IPS-NIHi7 (cell line): ENCODE results near the gene HRH4.
A peak's percentile ranks its signal among the peaks of the same experiment; 100 is the strongest.

Source experiments
- DNase-seq: peaks from one replicate; pipeline ENCODE4 v3.0.0; 2012; ENCODE audit warnings: mixed read lengths; ENCODE audit errors: extremely low spot score

Gene HRH4, protein sequence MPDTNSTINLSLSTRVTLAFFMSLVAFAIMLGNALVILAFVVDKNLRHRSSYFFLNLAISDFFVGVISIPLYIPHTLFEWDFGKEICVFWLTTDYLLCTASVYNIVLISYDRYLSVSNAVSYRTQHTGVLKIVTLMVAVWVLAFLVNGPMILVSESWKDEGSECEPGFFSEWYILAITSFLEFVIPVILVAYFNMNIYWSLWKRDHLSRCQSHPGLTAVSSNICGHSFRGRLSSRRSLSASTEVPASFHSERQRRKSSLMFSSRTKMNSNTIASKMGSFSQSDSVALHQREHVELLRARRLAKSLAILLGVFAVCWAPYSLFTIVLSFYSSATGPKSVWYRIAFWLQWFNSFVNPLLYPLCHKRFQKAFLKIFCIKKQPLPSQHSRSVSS

DNA sequence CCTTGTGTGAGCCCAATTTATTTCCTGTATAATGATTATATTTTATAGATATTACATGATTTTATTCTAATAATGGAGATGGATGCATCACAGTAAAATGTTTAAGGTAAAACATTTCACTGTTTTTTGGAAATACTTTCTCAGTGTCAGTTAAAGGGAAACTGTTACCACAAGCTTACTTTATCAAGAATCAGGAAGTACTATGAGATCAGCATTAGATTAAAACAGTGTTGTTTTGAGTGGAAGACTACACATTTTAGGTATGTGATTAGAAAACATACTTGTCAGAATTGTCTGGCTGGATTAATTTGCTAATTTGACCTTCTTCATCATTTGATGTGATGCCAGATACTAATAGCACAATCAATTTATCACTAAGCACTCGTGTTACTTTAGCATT lies at the start of gene HRH4:
TSS of gene HRH4 (plus strand) at position 250 of the 400 bp plus-strand sequence. CDS start at position 342, 92 bp downstream.
- no peak for DNase-seq

DNA sequence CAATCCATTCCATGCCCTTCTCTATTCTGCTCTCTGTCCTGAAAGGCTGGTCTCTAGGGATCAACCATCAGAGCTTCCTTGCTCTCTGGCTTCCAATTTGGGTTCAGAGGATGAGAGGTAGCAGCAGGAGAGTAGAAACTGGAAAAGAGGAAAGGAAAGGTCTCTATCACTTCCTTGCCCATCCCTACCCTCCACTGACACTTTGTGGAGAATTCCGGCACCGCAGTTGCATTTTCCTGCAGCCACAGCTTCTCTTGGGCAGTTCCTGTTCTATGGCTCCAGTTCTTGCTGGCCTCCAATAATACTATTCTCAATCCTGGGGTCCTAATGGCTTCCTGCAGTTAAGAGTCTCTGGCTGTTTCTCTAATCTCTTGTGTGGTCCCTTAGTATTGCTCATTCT lies 47.3 kb upstream of the HRH4 start:
- peak; percentile 61 for DNase-seq

DNA sequence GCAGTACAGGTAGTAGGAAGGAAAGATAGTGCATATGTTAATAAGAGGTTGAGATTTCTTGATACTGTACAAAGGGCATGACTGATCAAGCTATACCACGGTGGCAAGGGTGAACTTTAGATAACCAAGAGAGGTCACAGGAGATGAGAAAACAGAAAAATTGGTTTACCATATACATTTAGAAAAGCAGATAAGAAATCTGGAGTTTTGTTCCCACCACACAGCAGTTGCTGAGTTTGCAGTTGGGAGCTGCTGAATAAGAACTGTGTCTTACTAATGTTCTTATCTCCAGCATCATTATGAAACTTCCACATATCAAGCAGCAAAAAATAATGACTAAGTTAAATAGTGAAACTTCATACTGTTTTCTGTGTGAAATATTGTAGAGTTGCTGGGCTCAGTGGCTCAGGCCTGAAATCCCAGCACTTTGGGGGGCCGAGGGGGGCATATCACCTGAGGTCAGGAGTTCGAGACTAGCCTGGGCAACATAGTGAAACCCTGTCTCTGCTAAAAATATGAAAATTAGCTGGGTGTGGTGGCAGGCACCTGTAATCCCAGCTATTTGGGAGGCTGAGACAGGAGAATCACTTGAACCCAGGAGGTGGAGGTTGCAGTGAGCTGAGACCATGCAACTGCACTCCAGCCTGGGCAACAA lies 46.0 kb upstream of the HRH4 start:
- no peak for DNase-seq

DNA sequence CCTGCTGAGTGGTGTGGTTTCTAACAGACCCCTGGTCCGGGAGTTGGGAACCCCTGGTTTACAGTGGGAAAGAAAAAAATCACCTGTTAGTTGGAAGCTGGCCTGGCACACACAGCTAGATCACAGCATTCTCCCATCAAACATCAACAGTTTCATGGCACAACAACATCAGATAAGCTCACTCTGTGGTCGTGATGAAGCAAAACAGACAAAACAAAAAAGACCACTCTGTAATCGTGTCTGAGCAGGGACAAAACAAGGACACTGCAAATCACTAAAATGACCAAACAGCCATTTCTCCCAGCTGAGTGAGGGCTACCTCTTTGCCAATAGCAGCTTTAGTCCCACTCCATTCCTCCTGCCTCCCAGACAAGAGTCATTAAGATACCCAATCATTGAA lies 43.0 kb upstream of the HRH4 start:
- no peak for DNase-seq

DNA sequence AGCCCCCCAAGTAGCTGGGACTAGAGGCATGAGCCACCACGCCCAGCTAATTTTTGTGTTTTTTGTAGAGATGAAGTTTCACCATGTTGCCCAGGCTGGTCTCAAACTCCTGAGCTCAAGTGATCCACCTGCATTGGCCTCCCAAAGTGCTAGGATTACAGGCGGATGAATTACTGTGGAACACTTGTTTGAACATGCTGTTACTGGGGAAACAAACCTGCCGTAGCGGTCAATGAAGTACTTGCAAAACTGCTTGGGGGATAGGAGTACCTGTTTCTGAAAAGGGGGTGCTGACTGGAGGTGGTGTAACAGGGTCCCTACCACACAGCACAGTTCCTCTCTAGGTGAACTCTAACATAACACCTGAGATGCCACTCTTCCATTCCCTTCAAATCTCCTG lies 39.9 kb upstream of the HRH4 start:
- DNase-seq = no peak

DNA sequence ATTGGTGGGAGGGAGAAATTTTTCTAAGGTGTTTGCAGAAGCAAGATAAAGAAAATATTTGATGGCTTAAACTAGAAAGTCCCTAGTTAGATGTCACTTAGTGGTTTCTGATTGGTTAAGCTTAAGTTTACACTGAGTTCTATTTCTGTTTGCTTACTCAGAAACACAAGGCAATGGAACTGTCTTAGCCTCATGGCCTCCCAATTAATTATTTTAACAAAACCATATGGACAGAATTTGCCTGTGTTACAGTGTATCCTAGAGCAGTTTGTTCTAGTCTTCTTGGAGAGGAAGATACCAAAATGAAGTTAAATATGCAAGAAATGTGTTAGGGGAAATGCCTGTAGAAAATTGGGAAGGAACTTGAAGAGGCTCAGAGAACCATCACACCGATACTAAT lies 38.6 kb upstream of the HRH4 start:
- no peak for DNase-seq

DNA sequence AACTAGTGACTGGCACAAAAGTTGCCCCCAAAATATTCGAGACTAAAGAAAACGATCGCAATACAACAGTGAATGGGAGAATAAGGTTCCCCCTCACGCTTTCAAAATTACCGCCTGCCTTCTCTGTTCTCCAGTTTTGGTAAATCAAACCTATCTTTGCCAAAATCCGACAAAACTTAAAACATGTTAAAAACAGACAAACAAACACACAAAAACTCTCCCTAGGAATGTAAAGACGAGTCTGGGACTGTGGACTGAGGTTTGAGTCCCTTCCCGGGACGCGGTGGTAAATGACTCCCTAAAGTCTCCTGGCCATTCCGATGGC lies 34.4 kb upstream of the HRH4 start:
- DNase-seq = no peak

DNA sequence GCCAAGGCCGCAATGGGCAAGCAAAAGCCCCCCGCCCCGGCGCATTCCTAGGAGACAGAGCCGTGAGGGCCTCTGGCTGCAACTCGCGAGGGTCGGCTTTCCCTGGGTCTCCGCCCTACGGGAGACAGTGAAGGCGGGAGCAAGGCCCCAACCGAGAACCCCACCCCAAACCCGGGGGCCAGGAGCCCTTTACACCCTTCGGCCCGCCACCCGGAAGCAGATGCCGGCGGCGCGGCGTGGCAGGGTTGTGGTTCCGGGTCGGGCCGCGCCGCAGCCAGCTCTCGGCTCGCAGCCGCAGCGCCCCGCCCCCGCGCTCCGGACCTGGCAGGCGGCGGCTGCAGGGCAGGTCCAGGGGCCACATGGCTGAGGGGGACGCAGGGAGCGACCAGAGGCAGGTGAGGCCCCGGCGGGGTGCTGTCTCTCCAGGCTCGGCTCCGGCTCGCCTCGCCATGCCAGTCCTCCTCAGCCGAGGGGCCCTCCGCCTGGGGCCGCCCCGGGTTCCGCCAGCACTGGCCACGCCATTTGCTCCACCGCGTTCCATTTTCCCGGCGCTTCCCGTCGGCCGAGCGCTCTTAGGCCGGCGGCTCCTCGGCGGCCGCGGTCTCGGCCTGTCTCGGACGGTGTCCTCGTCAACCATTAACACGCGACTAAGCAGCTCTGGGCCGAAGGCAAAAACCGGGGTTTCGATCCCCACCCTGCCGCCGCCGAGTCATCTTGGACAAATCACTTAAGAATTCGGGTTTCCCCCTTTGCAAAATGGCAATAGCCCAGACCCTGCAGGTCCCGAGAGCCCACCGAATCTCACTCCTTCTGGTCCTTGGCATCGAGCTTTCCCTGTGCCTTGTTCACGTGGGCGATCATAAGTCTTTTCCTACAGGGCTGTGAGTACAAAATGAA lies 33.8 kb upstream of the HRH4 start, which contains the start of gene IMPACT:
TSS of gene IMPACT (plus strand) at position 273 of the 897 bp plus-strand sequence. CDS start at position 360, 87 bp downstream.
- DNase-seq = peak; percentile 97

DNA sequence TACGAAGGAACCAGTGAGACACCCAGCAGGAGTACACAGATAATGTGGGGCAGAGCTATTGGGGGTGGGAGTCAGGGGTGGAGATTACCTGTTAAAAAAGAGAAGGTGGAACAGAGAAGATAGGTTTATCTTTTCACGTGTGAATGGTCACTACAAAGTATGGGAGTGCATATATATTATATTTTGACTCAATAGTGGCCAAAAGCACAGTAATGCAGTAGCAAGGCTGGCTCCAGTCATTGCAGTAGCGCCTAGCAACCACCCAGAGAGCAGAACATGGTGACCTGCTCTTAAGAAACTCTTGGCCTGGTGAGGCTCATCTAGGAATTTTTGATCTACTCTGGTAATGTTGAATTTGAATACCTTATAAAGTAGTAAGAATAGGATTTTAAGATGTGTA lies 33.0 kb upstream of the HRH4 start:
- peak; percentile 15 for DNase-seq

DNA sequence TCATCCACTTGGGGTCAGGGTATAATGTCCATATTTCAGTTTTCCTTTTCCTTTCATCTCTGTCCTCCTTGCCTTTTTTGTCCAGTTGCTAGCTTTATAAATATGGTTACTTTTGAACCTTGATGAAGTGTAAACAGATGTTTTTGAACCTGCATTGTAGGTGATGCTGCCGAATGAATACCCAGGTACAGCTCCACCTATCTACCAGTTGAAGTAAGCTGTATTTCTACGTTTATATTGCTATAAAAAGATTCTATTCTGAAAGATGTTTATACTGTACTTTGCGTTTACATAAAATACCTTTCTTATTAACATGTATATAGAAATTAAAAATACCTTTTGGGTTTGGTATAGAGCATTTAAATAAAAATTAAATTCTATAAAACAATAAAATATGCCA lies 31.7 kb upstream of the HRH4 start:
- DNase-seq = no peak

DNA sequence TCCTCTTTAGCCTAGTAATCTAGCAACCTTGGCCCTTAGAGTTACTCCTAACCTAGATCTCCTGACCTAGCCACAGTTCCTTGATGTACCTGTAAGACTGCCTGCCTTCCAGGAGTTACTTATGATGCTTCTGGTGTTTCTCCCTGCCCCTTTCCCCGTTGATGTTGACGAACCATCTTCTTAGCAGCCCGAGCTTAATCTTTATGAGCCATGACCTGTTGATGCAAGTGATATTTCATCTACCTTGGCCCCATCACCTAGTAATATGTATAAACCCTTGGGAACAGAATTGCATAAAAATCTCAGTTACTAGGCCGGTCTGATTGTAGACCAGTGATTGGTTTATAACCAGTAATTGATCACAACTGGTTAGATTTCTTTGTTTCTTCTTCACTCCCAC lies 31.2 kb upstream of the HRH4 start:
- no peak for DNase-seq

DNA sequence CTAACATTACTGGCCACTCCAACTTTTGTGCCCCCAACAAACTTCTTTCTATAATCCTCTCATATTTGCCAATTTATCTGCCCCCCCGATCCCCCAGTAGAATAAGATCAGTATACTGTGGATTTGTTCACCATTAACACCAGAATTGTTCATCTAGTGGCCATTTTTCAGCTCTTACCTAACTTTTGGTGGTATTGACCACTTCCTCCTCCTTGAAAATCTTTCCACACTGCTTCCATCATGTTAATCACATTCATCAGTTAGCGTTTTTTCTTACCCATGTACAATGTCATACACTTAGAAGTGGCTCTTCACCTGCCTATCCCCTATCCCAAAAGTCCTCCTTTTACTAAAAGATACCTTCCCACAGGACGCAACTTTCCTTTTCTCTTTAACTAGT lies 27.8 kb upstream of the HRH4 start:
- DNase-seq = no peak

DNA sequence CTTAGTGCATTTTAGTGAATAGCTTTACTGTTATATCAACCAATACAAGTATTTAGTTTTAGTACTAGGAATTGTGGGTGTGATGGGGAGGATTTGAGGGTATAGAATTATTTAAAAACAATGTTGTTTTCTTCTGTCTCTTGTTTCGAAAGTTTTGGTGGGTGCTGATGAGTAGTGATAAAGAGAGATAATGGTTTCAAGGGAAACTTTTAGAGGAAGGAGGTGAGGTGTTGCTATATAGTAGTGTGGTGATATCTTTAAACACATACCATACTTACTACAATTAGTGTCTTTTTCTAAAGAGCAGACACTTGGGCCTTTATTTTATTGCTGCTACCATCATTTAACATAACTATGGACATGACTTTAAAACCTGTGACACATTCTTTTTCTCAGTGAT lies 23.5 kb upstream of the HRH4 start:
- DNase-seq = no peak

DNA sequence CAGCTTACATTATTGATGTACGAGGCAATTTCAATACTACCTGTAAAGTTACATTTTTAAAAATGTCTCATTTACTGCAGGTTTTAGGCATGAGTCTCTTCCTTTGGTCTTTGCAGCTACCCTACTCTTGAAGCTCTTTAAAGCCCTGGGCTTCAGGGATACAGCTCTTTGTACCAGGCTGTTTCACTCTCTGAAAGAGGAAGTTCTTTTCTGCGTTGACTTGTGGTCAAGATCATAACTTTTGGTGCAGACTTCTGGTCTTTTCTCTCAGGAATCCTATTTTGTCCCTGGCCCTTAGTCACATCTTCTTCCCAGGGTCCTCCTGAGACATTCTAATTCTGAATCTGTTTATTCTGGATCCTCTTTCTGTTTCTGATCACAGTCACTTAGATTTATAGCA lies 16.6 kb upstream of the HRH4 start:
- no peak for DNase-seq

DNA sequence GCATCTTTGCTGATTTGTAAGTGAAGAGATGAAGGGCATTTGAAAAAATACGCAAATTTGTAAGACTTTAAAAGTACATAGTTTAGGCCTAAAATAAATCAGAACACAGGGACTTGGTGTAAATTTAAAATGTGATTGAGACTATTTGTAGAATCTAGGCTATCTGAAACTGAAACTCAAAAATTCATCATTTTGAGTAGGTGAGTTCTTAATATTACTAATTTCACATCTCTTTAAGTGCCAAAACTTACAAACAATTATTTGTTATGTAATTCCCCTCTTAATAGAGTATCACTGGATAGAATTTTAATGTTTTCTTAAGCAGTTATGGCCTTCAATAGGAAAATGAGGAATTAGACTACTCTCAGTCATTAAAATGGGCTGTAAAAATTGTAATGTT lies 14.0 kb upstream of the HRH4 start:
- DNase-seq = no peak

DNA sequence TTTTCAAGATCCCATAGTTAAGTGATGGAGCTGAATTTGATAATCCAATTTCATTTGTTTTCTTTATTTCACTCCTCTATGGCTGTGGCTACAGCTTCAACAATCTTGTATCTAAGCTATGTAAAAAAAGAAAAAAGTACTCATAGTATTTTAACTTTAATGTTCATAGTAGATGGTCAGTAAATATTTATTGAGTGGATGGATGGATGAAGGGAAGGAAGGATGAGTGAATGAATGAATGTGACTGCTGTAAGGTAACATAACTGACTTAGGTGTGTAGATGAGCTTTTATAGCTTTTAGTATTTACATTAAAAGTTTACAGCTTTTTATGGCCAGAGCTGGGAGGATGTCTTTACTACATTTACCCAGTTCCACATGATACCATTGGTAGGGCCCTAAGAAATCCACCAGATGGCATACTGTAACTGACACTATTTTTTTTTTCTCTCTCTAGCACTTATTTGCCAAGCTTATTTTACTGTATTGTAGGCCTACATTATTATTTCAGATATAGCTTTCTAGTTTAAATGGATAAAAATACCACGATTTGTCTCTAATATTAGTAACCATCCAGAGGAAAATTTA lies 13.4 kb upstream of the HRH4 start:
- DNase-seq = no peak

DNA sequence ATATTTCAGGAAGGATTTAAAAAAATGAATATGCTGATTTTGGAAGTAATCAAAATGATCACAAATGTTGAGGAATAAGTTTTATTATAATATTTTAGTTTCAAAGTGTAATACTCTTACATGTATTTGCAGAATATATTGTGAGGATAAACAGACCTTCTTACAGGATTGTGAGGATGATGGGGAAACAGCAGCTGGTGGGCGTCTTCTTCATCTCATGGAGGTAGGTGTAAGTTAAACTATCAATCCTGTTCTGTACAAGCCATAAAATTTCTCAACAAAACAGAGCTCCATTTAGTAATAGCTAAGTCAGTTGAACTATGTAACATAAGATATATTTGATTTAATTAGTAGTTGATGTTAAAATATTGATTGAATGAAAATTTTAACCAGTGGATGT lies 12.5 kb upstream of the HRH4 start:
- no peak for DNase-seq

DNA sequence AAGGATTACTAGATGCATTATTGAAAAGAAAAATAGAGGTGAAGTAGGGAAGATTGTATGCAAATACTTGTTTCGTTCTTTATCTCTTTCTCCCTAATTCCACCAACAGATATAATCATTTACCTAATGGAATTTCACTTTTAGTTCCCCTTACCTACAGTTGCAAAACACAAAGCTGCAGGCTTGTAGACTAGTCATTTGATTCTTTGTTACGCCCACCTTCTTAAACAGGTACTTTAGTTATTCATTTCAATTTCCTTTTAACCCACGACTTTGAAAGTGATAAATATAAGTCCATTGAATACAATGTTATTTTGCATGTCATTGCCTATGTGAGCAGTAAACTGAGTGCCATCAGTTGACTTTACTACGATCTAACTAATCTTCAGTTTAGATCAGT lies 3.9 kb upstream of the HRH4 start:
- no peak for DNase-seq

DNA sequence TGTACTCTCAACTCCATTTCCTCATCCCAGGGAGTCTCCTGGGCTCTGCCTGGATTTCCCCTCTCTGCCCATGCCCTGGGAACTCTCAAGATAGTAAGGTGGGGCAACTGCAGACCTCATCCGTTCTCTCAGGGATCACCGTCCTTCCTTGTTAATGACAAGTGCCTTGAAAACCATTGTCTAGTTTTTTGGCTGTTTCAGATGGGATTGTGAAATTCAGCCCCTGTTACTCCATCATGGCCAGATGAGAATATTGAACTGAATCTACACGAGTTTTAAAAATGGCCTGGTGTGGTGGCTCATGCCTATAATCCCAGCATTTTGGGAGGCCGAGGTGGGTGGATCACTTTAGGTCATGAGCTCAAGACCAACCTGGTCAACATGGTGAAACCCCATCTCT lies 665 bp upstream of the HRH4 start:
- DNase-seq = no peak

DNA sequence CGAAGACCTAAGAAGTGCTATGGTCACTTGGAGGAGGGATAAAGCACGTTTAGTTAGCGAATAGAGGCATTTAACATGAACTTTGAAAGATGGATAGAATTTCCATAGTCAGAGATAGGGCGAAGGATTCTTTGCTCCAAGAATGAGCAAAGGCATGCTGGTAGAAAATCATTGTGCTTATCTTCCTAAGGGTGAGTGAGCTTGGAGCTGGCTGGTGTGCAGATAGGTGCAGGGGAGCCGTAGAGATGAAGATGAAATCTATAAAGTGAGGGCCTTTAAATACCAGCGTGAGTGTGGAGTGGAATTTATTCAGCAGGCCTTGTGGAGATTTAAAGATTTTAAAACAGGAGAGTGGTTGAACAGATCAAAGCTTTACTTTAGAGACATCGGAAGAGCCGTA lies 1.6 kb downstream of the HRH4 start:
- DNase-seq = no peak

DNA sequence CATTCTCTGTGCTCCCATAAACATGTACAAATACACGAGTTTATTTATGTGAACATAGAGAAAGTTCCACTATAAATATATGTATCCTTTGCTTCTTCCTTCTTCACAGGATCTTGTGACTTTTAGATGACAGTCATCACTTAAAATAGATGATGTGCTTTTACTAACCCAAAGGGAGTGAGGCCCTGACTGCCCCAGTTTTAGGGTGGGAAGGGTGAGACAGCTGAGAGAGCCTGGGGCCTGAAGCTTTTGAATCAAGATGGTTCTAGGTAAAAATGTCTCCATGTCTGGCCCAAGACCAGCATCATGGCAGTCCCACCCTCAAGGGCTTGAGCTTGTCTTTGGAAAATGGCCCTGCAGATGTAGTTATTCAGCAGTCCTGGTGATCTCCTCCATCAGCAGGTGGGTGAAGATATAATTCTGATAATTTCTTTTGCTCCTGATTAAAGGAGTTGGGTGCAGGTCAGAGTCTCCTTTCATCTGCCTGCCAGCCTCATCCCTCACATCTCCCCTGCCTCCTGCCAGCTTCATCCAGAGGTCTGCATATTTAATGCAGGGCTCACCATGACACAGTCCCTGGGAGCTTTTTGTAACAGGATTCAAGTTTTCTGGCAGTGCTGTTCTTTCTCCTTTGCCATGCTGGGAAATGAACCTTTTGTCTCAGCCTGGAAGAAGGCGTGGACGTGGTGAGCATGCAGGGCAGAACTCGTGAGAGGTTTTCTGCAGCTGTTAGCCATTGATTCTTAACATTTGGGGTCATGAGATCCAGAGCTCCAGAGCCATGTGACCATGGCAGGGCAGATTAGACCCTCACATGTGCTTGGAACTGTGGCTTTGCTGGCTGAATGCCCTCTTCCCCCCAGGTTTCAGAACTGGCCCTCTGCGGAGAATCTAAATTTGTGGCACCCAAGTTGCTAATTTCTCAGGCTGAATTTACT lies 2.7 kb downstream of the HRH4 start:
- DNase-seq = peak; percentile 15
